Astrocyte (in vitro differentiated cells and primary cell): ENCODE measurements around the gene FBXW12. TPM values are rescaled to one million over a fixed set of nuclear protein-coding genes. Genes with fewer than 3 reads are reported as not detected.

Experiments
- DNase-seq: peaks from one replicate; pipeline ENCODE4 v3.0.0-alpha.2; 2010; ENCODE audit warnings: low read depth
- FAIRE-seq: peaks from 2 replicates; lab custom pipeline; 2011; peaks lifted over from hg19 to GRCh38; lab: Jason Lieb, UNC
- H2AFZ ChIP-seq: 2 replicates; pipeline ENCODE4 v1.6.0; 2012; ENCODE audit warnings: low read depth, low read length, inconsistent platforms
- H3K27ac ChIP-seq: 2 replicates; pipeline ENCODE4 v1.5.1; 2011; ENCODE audit warnings: low read depth, low read length, inconsistent platforms
- H3K27me3 ChIP-seq: 2 replicates; pipeline ENCODE4 v1.6.0; 2011; ENCODE audit warnings: low read length, inconsistent platforms; ENCODE audit not compliant: insufficient read depth
- H3K36me3 ChIP-seq: 2 replicates; pipeline ENCODE4 v1.5.1; 2011; ENCODE audit warnings: low read length, inconsistent platforms; ENCODE audit not compliant: insufficient read depth
- H3K4me1 ChIP-seq: 2 replicates; pipeline ENCODE4 v1.5.1; 2011; ENCODE audit warnings: low read length, inconsistent platforms; ENCODE audit not compliant: insufficient read depth
- H3K4me2 ChIP-seq: 2 replicates; pipeline ENCODE4 v1.6.0; 2012; ENCODE audit warnings: low read length, inconsistent platforms
- H3K4me3 ChIP-seq: 2 replicates; pipeline ENCODE4 v1.5.1; 2011; ENCODE audit warnings: low read depth, mild to moderate bottlenecking, low read length, inconsistent platforms; ENCODE audit not compliant: insufficient read depth
- H3K79me2 ChIP-seq: 2 replicates; pipeline ENCODE4 v1.6.0; 2012; ENCODE audit warnings: mild to moderate bottlenecking, low read length, inconsistent platforms; ENCODE audit not compliant: insufficient read depth
- H3K9ac ChIP-seq: 2 replicates; pipeline ENCODE4 v1.6.0; 2012; ENCODE audit warnings: mild to moderate bottlenecking, low read length, inconsistent platforms
- H3K9me3 ChIP-seq: 2 replicates; pipeline ENCODE4 v1.5.1; 2012; ENCODE audit warnings: low read depth, mild to moderate bottlenecking, low read length, inconsistent platforms; ENCODE audit not compliant: insufficient read depth
- H4K20me1 ChIP-seq: 2 replicates; pipeline ENCODE4 v1.6.0; 2012; ENCODE audit warnings: low read length, inconsistent platforms; ENCODE audit not compliant: insufficient read depth
- H3K27ac Mint-ChIP-seq: one replicate; pipeline ENCODE4 v1.8.0; 2021; ENCODE audit warnings: mild to moderate bottlenecking, mixed read lengths; ENCODE audit not compliant: unreplicated experiment
- H3K27me3 Mint-ChIP-seq: one replicate; pipeline ENCODE4 v1.8.0; 2021; ENCODE audit warnings: low read depth, mixed read lengths; ENCODE audit not compliant: unreplicated experiment
- H3K36me3 Mint-ChIP-seq: one replicate; pipeline ENCODE4 v1.8.0; 2021; ENCODE audit warnings: low read depth, mixed read lengths; ENCODE audit not compliant: unreplicated experiment
- H3K4me1 Mint-ChIP-seq: one replicate; pipeline ENCODE4 v1.8.0; 2021; ENCODE audit warnings: low read depth, mixed read lengths; ENCODE audit not compliant: unreplicated experiment
- H3K4me3 Mint-ChIP-seq: one replicate; pipeline ENCODE4 v1.8.0; 2021; ENCODE audit warnings: mild to moderate bottlenecking, moderate library complexity, mixed read lengths; ENCODE audit not compliant: unreplicated experiment
- H3K9me3 Mint-ChIP-seq: one replicate; pipeline ENCODE4 v1.8.0; 2021; ENCODE audit warnings: mild to moderate bottlenecking, mixed read lengths; ENCODE audit not compliant: unreplicated experiment
- CTCF ChIP-seq: IDR thresholded peaks from 2 replicates; pipeline ENCODE4 v1.5.1; 2011; ENCODE audit warnings: low read depth, mild to moderate bottlenecking, inconsistent platforms, low read length, moderate library complexity; ENCODE audit not compliant: insufficient read depth
- EZH2 ChIP-seq: IDR thresholded peaks from 2 replicates; pipeline ENCODE4 v1.6.1; 2012; ENCODE audit warnings: mild to moderate bottlenecking, low read length, inconsistent platforms; ENCODE audit not compliant: insufficient read depth
- total RNA-seq: library from RNA; stranded (reverse); gene quantifications from 2 replicates; pipeline ENCODE4 v1.2.1, GENCODE V29; 2021

FBXW12 gene
- total RNA-seq, 1 donor from 2014 or later = not detected

GRCh38 chr3:48408823-48409281 is 36.8 kb downstream of the FBXW12 start:
- no peak overlapping the region for H3K27ac Mint-ChIP-seq
- H3K9ac ChIP-seq = no peak overlapping the region
- peaks cover 14% of the 10 kb centered on the region for H4K20me1 ChIP-seq

GRCh38 chr3:48409291-48410201 is 37.5 kb downstream of the FBXW12 start:
- no peak for FAIRE-seq
- peaks cover 4% of the 10 kb centered on the region for H3K36me3 ChIP-seq
- H3K27ac Mint-ChIP-seq = no peak overlapping the region
- TF ChIP-seq CTCF (no peak), EZH2 (no peak)
- no peaks in the 10 kb centered on the region for H3K27me3 ChIP-seq
- no peak for DNase-seq
- no peak overlapping the region for H3K27ac ChIP-seq
- H3K27me3 Mint-ChIP-seq = no peaks in the 10 kb centered on the region
- no peaks in the 10 kb centered on the region for H3K79me2 ChIP-seq
- H3K9me3 Mint-ChIP-seq = no peaks in the 10 kb centered on the region
- H4K20me1 ChIP-seq = peaks cover 14% of the 10 kb centered on the region
- H3K36me3 Mint-ChIP-seq = peaks cover 38% of the 10 kb centered on the region
- no peaks in the 10 kb centered on the region for H3K9me3 ChIP-seq
- H3K4me3 Mint-ChIP-seq = no peak overlapping the region
- H2AFZ ChIP-seq = no peak overlapping the region
- no peaks in the 10 kb centered on the region for H3K4me1 Mint-ChIP-seq
- no peak overlapping the region for H3K9ac ChIP-seq
- H3K4me2 ChIP-seq = no peak overlapping the region
- no peak overlapping the region for H3K4me3 ChIP-seq
- H3K4me1 ChIP-seq = no peaks in the 10 kb centered on the region

More at GRCh38 chr3:48408823-48409281, 36.8 kb downstream of the FBXW12 start:
- no peaks in the 10 kb centered on the region for H3K27me3 Mint-ChIP-seq
- Histone ChIP-seq H3K79me2 (no peaks in the 10 kb centered on the region), H3K4me1 (no peaks in the 10 kb centered on the region), H3K27ac (no peak overlapping the region), H3K27me3 (no peaks in the 10 kb centered on the region), H3K36me3 (peaks cover 4% of the 10 kb centered on the region), H2AFZ (no peak overlapping the region), H3K9me3 (no peaks in the 10 kb centered on the region), H3K4me2 (no peak overlapping the region), H3K4me3 (no peak overlapping the region)
- TF ChIP-seq EZH2 (no peak), CTCF (no peak)
- no peaks in the 10 kb centered on the region for H3K4me1 Mint-ChIP-seq
- no peak overlapping the region for H3K4me3 Mint-ChIP-seq
- DNase-seq (no peak), FAIRE-seq (no peak)
- no peaks in the 10 kb centered on the region for H3K9me3 Mint-ChIP-seq
- H3K36me3 Mint-ChIP-seq = peaks cover 36% of the 10 kb centered on the region
